GM19438 (cell line): ENCODE results near the gene TMPRSS6.

Source experiments
- ATAC-seq: cut with Tn5 transposase; IDR thresholded peaks from one replicate; pipeline ENCODE4 v1.9.1; 2021; ENCODE audit warnings: low read depth; ENCODE audit not compliant: unreplicated experiment

TMPRSS6 gene

GRCh38 chr22:37119872-37120271 is 10.4 kb upstream of the TMPRSS6 start:
- no peak for ATAC-seq

GRCh38 chr22:37118083-37118482 is 8.6 kb upstream of the TMPRSS6 start:
- ATAC-seq, result no peak

GRCh38 chr22:37117092-37117491 is 7.6 kb upstream of the TMPRSS6 start:
- ATAC-seq, result no peak

- no peak for ATAC-seq
Measured at GRCh38 chr22:37115032-37115431, 5.5 kb upstream of the TMPRSS6 start.

- ATAC-seq, result no peak
Measured at GRCh38 chr22:37113757-37114156, 4.2 kb upstream of the TMPRSS6 start.

- no peak for ATAC-seq
Measured at GRCh38 chr22:37112084-37112728, 2.7 kb upstream of the TMPRSS6 start.

- ATAC-seq, result no peak
Measured at GRCh38 chr22:37111156-37111717, 1.7 kb upstream of the TMPRSS6 start.

GRCh38 chr22:37107816-37108621 is 1.5 kb downstream of the TMPRSS6 start:
- ATAC-seq, result no peak

GRCh38 chr22:37105990-37106389 is 3.5 kb downstream of the TMPRSS6 start:
- ATAC-seq, result no peak

GRCh38 chr22:37105154-37105553 is 4.4 kb downstream of the TMPRSS6 start:
- ATAC-seq, result no peak

GRCh38 chr22:37103656-37104452 is 5.7 kb downstream of the TMPRSS6 start:
- ATAC-seq, result no peak

GRCh38 chr22:37103151-37103550 is 6.4 kb downstream of the TMPRSS6 start:
- no peak for ATAC-seq

GRCh38 chr22:37101311-37102066 is 8.0 kb downstream of the TMPRSS6 start:
- no peak for ATAC-seq

GRCh38 chr22:37100589-37101127 is 8.9 kb downstream of the TMPRSS6 start:
- no peak for ATAC-seq

GRCh38 chr22:37098976-37099591 is 10.4 kb downstream of the TMPRSS6 start:
- ATAC-seq, result no peak

GRCh38 chr22:37097346-37097745 is 12.2 kb downstream of the TMPRSS6 start:
- no peak for ATAC-seq

- no peak for ATAC-seq
Measured at GRCh38 chr22:37095113-37095512, 14.4 kb downstream of the TMPRSS6 start.

GRCh38 chr22:37094239-37094638 is 15.3 kb downstream of the TMPRSS6 start:
- ATAC-seq, result no peak

GRCh38 chr22:37092997-37093396 is 16.5 kb downstream of the TMPRSS6 start:
- no peak for ATAC-seq

- ATAC-seq, result no peak
Measured at GRCh38 chr22:37091994-37092393, 17.5 kb downstream of the TMPRSS6 start.
